Keratinocyte (primary cell): ENCODE results near the gene GPRC5C. TPM values are rescaled to one million over a fixed set of nuclear protein-coding genes. Genes with fewer than 3 reads are reported as not detected.

ENCODE experiments used
- DNase-seq: peaks from one replicate; pipeline ENCODE4 v3.0.0-alpha.2; 2011; ENCODE audit warnings: low read depth, missing footprints, low spot score
- FAIRE-seq: peaks from 2 replicates; lab custom pipeline; 2011; peaks lifted over from hg19 to GRCh38; lab: Jason Lieb, UNC
- H2AFZ ChIP-seq: 2 replicates; pipeline ENCODE4 v1.6.0; 2012; ENCODE audit warnings: low read length, control low read depth, inconsistent platforms; ENCODE audit not compliant: control insufficient read depth
- H3K27ac ChIP-seq: 2 replicates; pipeline ENCODE4 v1.5.1; 2011; ENCODE audit warnings: low read length; ENCODE audit not compliant: control insufficient read depth, insufficient read depth
- H3K27me3 ChIP-seq: 3 replicates; pipeline ENCODE4 v1.6.0; 2011; ENCODE audit warnings: low read length; ENCODE audit not compliant: control insufficient read depth, insufficient read depth; ENCODE audit errors: extremely low read depth
- H3K36me3 ChIP-seq, 2 experiments: 2 replicates in 1 of 2; 3 replicates in 1 of 2; pipeline ENCODE4 v1.5.1; 2011; ENCODE audit warnings: low read length in 2 of 2, mild to moderate bottlenecking in 1 of 2; ENCODE audit not compliant: control insufficient read depth in 2 of 2, insufficient read depth in 2 of 2; ENCODE audit errors: extremely low read depth in 1 of 2
- H3K4me1 ChIP-seq: 3 replicates; pipeline ENCODE4 v1.5.1; 2011; ENCODE audit warnings: low read length; ENCODE audit not compliant: control insufficient read depth, insufficient read depth; ENCODE audit errors: extremely low read depth
- H3K4me2 ChIP-seq: 3 replicates; pipeline ENCODE4 v1.6.0; 2011; ENCODE audit warnings: low read depth, low read length; ENCODE audit not compliant: control insufficient read depth, insufficient read depth; ENCODE audit errors: extremely low read depth
- H3K4me3 ChIP-seq, 3 experiments: fragments of 200-600 bp in 1 of 3; sonication (generic) in 1 of 3; 2 replicates in 2 of 3; 3 replicates in 1 of 3; pipeline ENCODE4 v1.5.1; 2011 to 2016; ENCODE audit warnings: low read length in 3 of 3, mild to moderate bottlenecking in 3 of 3, control low read depth in 2 of 3, inconsistent platforms in 1 of 3, low read depth in 1 of 3, mixed read lengths in 1 of 3, mixed run types in 1 of 3, moderate library complexity in 1 of 3; ENCODE audit not compliant: control insufficient read depth in 2 of 3, insufficient read depth in 2 of 3; ENCODE audit errors: extremely low read depth in 1 of 3
- H3K79me2 ChIP-seq: 2 replicates; pipeline ENCODE4 v1.6.0; 2012; ENCODE audit warnings: low read length; ENCODE audit not compliant: control insufficient read depth, insufficient read depth
- H3K9ac ChIP-seq: 3 replicates; pipeline ENCODE4 v1.6.0; 2011; ENCODE audit warnings: low read length; ENCODE audit not compliant: control insufficient read depth, insufficient read depth; ENCODE audit errors: extremely low read depth
- H3K9me1 ChIP-seq: 3 replicates; pipeline ENCODE4 v1.6.0; 2011; ENCODE audit warnings: low read length; ENCODE audit not compliant: control insufficient read depth, insufficient read depth; ENCODE audit errors: extremely low read depth
- H3K9me3 ChIP-seq: 2 replicates; pipeline ENCODE4 v1.5.1; 2012; ENCODE audit warnings: low read depth, low read length; ENCODE audit not compliant: control insufficient read depth
- H4K20me1 ChIP-seq: 3 replicates; pipeline ENCODE4 v1.6.0; 2011; ENCODE audit warnings: low read length; ENCODE audit not compliant: control insufficient read depth, insufficient read depth; ENCODE audit errors: extremely low read depth
- EZH2 ChIP-seq: IDR thresholded peaks from one replicate; pipeline ENCODE4 v1.6.1; 2012; ENCODE audit warnings: inconsistent platforms, mild to moderate bottlenecking, low read length, moderate library complexity
- dilution Hi-C: fragments of 300-500 bp; cut with MboI; formaldehyde crosslinking; loops from one replicate; pipeline ENCODE4 v1.7.0; 2020; ENCODE audit warnings: low sequenced_read_pairs; ENCODE audit not compliant: extremely low pct_ligation_motif_present
- polyA plus RNA-seq, 5 experiments: library from polyadenylated mRNA; depleted of rRNA in 3 of 5; stranded (reverse) in 3 of 5; stranded (forward) in 1 of 5; unstranded in 1 of 5; fragments of >200 nt; gene quantifications; 1 replicate in 1 of 5; 2 replicates in 3 of 5; 3 replicates in 1 of 5; pipeline versions ENCODE4 v1.2.1 to v1.2.3, GENCODE V29; 2011 to 2012; ENCODE audit warnings: missing spikeins in 2 of 5, low read depth in 1 of 5, low replicate concordance in 1 of 5
- TF ChIP-seq, protein P1 (sequence below), 3 experiments: IDR thresholded peaks in 1 of 3; conservative IDR thresholded peaks in 1 of 3; optimal IDR thresholded peaks in 1 of 3; 2 replicates in 2 of 3; 3 replicates in 1 of 3; pipeline versions ENCODE3 to v1.5.1; 2011; ENCODE audit warnings: low read length in 3 of 3, mild to moderate bottlenecking in 3 of 3, moderate library complexity in 2 of 3, control low read depth in 1 of 3, inconsistent platforms in 1 of 3; ENCODE audit not compliant: insufficient read depth in 2 of 3; ENCODE audit errors: extremely low read depth in 1 of 3

Gene GPRC5C
- polyA plus RNA-seq, 1 donor (not counting 4 experiments of a cell fraction or from before 2014, with no cell fraction given): 24.2 TPM

DNA sequence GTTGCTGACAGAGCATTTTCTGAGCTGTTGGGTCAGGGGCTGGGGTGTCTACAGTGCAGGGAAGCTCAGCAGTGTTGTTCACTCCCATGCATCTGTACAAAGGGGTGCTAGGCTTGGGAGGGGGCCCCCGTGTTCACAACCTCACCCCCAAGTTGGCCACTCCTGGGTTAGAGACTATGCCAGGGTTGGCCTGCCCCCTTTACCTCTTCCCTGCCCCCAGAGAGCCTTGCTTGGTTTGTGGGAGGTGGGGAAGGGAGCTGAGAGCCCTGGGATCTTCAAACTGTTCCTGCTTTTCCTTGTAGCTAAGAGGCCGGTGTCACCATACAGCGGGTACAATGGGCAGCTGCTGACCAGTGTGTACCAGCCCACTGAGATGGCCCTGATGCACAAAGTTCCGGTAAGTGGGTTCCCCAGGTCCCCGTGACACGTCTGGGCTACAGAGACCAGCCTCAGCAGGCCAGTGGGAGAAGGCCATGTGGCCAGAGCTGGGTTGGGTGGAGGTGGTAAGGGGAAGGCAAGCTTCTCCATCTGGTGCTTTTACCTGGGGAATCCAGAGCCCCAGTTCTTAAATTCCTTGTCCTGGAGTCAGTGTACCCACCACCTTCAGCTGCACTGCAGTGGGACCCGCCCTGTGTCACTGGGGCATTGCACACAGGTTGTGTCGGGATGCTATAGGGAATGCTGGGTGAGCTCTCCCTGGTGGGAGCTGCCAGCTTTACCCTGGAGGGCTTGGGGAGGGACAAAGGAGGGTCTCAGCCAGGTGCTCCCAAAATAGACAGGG is 11.8 kb downstream of the GPRC5C start:
- Histone ChIP-seq H3K4me3 (no peak overlapping the region), H2AFZ (no peak overlapping the region), H3K36me3 (peaks cover 4 to 9% of the 10 kb centered on the region in 2 experiments), H4K20me1 (no peaks in the 10 kb centered on the region), H3K27me3 (no peaks in the 10 kb centered on the region), H3K9ac (peak overlapping the region; percentile 31), H3K27ac (no peak overlapping the region), H3K79me2 (no peaks in the 10 kb centered on the region), H3K4me2 (peak overlapping the region; percentile 74), H3K9me3 (no peaks in the 10 kb centered on the region), H3K9me1 (peaks cover 2% of the 10 kb centered on the region), H3K4me1 (peaks cover 14% of the 10 kb centered on the region)
- TF ChIP-seq, protein P1, sequence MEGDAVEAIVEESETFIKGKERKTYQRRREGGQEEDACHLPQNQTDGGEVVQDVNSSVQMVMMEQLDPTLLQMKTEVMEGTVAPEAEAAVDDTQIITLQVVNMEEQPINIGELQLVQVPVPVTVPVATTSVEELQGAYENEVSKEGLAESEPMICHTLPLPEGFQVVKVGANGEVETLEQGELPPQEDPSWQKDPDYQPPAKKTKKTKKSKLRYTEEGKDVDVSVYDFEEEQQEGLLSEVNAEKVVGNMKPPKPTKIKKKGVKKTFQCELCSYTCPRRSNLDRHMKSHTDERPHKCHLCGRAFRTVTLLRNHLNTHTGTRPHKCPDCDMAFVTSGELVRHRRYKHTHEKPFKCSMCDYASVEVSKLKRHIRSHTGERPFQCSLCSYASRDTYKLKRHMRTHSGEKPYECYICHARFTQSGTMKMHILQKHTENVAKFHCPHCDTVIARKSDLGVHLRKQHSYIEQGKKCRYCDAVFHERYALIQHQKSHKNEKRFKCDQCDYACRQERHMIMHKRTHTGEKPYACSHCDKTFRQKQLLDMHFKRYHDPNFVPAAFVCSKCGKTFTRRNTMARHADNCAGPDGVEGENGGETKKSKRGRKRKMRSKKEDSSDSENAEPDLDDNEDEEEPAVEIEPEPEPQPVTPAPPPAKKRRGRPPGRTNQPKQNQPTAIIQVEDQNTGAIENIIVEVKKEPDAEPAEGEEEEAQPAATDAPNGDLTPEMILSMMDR (optimal IDR thresholded peaks at IDR 0.05 in 1 of 3, IDR thresholded peaks at IDR 0.05 in 1 of 3, conservative IDR thresholded peaks at IDR 0.05 in 1 of 3; ENCODE audit: extremely low read depth in 1 of 3, insufficient read depth in 2 of 3, low read length in 3 of 3): no peak
- no peak for TF ChIP-seq EZH2
- DNase-seq (no peak), FAIRE-seq (no peak)
- dilution Hi-C loops: no loop called here

DNA sequence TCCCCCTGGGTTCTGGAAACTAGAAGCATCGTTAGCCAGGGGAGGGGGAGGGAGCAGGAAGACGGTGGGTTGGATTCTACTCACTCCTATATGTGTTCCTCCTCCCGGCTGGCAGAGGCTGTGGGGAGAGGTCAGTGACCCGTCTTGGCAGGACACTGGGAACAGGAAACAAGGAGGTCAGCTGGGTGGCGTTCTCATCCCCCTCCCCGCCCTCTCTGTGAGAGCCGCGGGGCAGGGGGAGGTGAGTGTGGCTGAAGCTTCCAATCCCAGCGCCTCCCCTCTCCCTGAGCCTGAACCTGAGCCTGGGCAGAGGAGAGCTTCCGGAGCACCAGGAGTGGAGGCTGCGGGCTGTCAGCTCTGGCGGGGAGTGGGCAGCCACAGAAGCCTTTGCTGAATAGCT is 12.5 kb downstream of the GPRC5C start:
- dilution Hi-C loops: no loop called here

More for the DNA sequence above, 12.5 kb downstream of the GPRC5C start:
- Histone ChIP-seq H3K79me2 (no peaks in the 10 kb centered on the region), H3K9me3 (no peaks in the 10 kb centered on the region), H3K9ac (no peak overlapping the region), H3K9me1 (peaks cover 2% of the 10 kb centered on the region), H3K27ac (no peak overlapping the region), H3K4me3 (no peak overlapping the region), H3K27me3 (no peaks in the 10 kb centered on the region), H4K20me1 (no peaks in the 10 kb centered on the region), H3K36me3 (peaks cover 4 to 10% of the 10 kb centered on the region in 2 experiments), H3K4me2 (no peak overlapping the region), H2AFZ (no peak overlapping the region), H3K4me1 (peaks cover 14% of the 10 kb centered on the region)
- FAIRE-seq (no peak), DNase-seq (no peak)
- no peak for TF ChIP-seq EZH2
- TF ChIP-seq, protein P1 (optimal IDR thresholded peaks at IDR 0.05 in 1 of 3, IDR thresholded peaks at IDR 0.05 in 1 of 3, conservative IDR thresholded peaks at IDR 0.05 in 1 of 3; ENCODE audit: extremely low read depth in 1 of 3, insufficient read depth in 2 of 3, low read length in 3 of 3): no peak
